Measurements from ENCODE around the gene SCIMP.

- TF ChIP-seq POLR2A (IDR thresholded peaks at IDR 0.05): no peak
- TF ChIP-seq, protein P1, sequence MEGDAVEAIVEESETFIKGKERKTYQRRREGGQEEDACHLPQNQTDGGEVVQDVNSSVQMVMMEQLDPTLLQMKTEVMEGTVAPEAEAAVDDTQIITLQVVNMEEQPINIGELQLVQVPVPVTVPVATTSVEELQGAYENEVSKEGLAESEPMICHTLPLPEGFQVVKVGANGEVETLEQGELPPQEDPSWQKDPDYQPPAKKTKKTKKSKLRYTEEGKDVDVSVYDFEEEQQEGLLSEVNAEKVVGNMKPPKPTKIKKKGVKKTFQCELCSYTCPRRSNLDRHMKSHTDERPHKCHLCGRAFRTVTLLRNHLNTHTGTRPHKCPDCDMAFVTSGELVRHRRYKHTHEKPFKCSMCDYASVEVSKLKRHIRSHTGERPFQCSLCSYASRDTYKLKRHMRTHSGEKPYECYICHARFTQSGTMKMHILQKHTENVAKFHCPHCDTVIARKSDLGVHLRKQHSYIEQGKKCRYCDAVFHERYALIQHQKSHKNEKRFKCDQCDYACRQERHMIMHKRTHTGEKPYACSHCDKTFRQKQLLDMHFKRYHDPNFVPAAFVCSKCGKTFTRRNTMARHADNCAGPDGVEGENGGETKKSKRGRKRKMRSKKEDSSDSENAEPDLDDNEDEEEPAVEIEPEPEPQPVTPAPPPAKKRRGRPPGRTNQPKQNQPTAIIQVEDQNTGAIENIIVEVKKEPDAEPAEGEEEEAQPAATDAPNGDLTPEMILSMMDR (IDR thresholded peaks at IDR 0.05): no peak
Measured at GRCh38 chr17:5226940-5227878, 7.5 kb downstream of the SCIMP start.

Measured in right lobe of liver (tissue), 4 donors.